ENCODE data around the gene CALCR.

DNA sequence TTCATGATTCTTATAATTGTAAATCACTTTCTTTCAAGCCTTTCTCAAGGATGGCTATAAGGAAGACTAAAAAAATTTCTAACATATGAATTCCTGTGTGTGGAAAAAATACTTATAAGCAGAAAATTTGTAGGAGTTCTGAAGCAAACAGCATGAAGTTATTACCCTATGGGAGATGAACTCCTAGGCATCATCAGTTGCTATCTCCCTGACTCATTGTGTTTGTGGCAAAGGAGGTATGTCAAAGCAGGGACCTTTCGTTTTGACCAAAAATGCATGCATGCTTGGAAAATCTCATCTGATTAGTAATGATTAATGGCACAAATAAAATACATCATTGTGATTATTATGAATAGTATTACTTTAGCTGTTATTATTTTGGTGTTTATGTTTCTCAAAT, 59.4 kb downstream of the CALCR start:
- no peak for TF ChIP-seq EZH2 (IDR thresholded peaks at IDR 0.05; ENCODE audit: borderline replicate concordance, low read length)
- TF ChIP-seq, protein P1, sequence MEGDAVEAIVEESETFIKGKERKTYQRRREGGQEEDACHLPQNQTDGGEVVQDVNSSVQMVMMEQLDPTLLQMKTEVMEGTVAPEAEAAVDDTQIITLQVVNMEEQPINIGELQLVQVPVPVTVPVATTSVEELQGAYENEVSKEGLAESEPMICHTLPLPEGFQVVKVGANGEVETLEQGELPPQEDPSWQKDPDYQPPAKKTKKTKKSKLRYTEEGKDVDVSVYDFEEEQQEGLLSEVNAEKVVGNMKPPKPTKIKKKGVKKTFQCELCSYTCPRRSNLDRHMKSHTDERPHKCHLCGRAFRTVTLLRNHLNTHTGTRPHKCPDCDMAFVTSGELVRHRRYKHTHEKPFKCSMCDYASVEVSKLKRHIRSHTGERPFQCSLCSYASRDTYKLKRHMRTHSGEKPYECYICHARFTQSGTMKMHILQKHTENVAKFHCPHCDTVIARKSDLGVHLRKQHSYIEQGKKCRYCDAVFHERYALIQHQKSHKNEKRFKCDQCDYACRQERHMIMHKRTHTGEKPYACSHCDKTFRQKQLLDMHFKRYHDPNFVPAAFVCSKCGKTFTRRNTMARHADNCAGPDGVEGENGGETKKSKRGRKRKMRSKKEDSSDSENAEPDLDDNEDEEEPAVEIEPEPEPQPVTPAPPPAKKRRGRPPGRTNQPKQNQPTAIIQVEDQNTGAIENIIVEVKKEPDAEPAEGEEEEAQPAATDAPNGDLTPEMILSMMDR (IDR thresholded peaks at IDR 0.05; ENCODE audit: low read length) = no peak

Data from OCI-LY1 (cell line).